Hepatocyte (in vitro differentiated cells): Measurements from ENCODE around the gene NDEL1. TPM values are rescaled to one million over a fixed set of nuclear protein-coding genes. Genes with fewer than 3 reads are reported as not detected.

Experiments used
- DNase-seq: peaks from one replicate; pipeline ENCODE4 v3.0.0-alpha.2; 2016; ENCODE audit warnings: low spot score
- H2AFZ ChIP-seq: fragments of 200-600 bp; sonication (generic); 2 replicates; pipeline ENCODE4 v1.6.0; 2016; ENCODE audit warnings: antibody characterized with exemption, mild to moderate bottlenecking
- H3K27ac ChIP-seq: fragments of 200-600 bp; sonication (generic); 2 replicates; pipeline ENCODE4 v1.5.1; 2016; ENCODE audit warnings: mild to moderate bottlenecking
- H3K27me3 ChIP-seq: fragments of 200-600 bp; sonication (generic); 2 replicates; pipeline ENCODE4 v1.6.1; 2016
- H3K36me3 ChIP-seq: fragments of 200-600 bp; sonication (generic); replicated peaks from 2 replicates; pipeline ENCODE4 v1.5.1; 2016; ENCODE audit warnings: low read depth; ENCODE audit not compliant: insufficient read depth
- H3K4me1 ChIP-seq: fragments of 200-600 bp; sonication (generic); 2 replicates; pipeline ENCODE4 v1.5.1; 2016; ENCODE audit warnings: mild to moderate bottlenecking, moderate library complexity; ENCODE audit not compliant: insufficient read depth
- H3K4me2 ChIP-seq: fragments of 200-600 bp; sonication (generic); 2 replicates; pipeline ENCODE4 v1.6.0; 2016
- H3K4me3 ChIP-seq: fragments of 200-600 bp; sonication (generic); 2 replicates; pipeline ENCODE4 v1.5.1; 2016; ENCODE audit warnings: mild to moderate bottlenecking
- H3K79me2 ChIP-seq: fragments of 200-600 bp; sonication (generic); 2 replicates; pipeline ENCODE4 v1.6.0; 2017; ENCODE audit warnings: mild to moderate bottlenecking
- H3K9me2 ChIP-seq: fragments of 200-600 bp; sonication (generic); replicated peaks from 2 replicates; pipeline ENCODE4 v1.6.0; 2017; ENCODE audit warnings: mild to moderate bottlenecking; ENCODE audit not compliant: insufficient read depth
- H3K9me3 ChIP-seq: fragments of 200-600 bp; sonication (generic); 2 replicates; pipeline ENCODE4 v1.5.1; 2016; ENCODE audit warnings: low read depth, mild to moderate bottlenecking
- H4K20me1 ChIP-seq: fragments of 200-600 bp; sonication (generic); 2 replicates; pipeline ENCODE4 v1.6.0; 2016; ENCODE audit warnings: mild to moderate bottlenecking; ENCODE audit not compliant: insufficient read depth, poor library complexity, severe bottlenecking
- EZH2 ChIP-seq: fragments of 200-600 bp; sonication (generic); IDR thresholded peaks from 2 replicates; pipeline ENCODE4 v1.6.1; 2016; ENCODE audit warnings: antibody characterized with exemption, mild to moderate bottlenecking, borderline replicate concordance
- EZH2phosphoT487 ChIP-seq: fragments of 200-600 bp; sonication (generic); IDR thresholded peaks from one replicate; pipeline ENCODE4 v1.6.1; 2018; ENCODE audit warnings: antibody characterized with exemption, mild to moderate bottlenecking, low read depth, moderate library complexity; ENCODE audit not compliant: unreplicated experiment, severe bottlenecking
- WGBS: methylation state at CpG from one replicate; pipeline ENCODE4 v1.1.6; 2016; ENCODE audit warnings: low lambda C conversion rate; ENCODE audit errors: missing lambda C conversion rate; 5-methylcytosine and 5-hydroxymethylcytosine counted together
- polyA plus RNA-seq: library from polyadenylated mRNA; unstranded; fragments of >200 nt; fragmentation: Nextera tagmentation; extraction: Ambion mirVana; gene quantifications from 2 replicates; pipeline ENCODE4 v1.2.1, GENCODE V29; 2016
- total RNA-seq: library from RNA; depleted of rRNA; stranded (reverse); fragments of >200 nt; gene quantifications from 2 replicates; pipeline ENCODE4 v1.2.3, GENCODE V29; 2014
- TF ChIP-seq, protein P1 (sequence below): fragments of 200-600 bp; sonication (generic); IDR thresholded peaks from 2 replicates; pipeline ENCODE4 v1.5.1; 2016; ENCODE audit warnings: antibody characterized with exemption, mild to moderate bottlenecking; ENCODE audit not compliant: poor library complexity

NDEL1 gene
- total and polyA plus RNA-seq, 2 experiments from 2014 or later: 46.1 to 66.3 TPM

DNA sequence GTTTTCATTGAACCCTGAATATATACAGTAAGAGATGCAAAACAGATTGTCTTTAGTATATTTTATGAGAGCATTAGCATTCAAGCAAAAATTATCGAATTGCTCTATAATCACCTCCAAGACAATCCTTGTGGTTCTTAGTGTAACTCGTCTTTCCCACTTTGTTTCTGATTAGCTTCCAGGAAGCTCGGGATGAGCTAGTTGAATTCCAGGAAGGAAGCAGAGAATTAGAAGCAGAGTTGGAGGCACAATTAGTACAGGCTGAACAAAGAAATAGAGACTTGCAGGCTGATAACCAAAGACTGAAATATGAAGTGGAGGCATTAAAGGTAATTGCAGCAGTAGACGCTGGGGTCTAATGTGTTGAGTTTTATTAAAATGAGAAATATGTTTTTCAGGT is 9.9 kb downstream of the NDEL1 start:
- no peak overlapping the region for H2AFZ ChIP-seq
- no peaks in the 10 kb centered on the region for H3K9me3 ChIP-seq
- no peaks in the 10 kb centered on the region for H3K27me3 ChIP-seq
- DNase-seq: no peak
- H3K4me1 ChIP-seq: no peaks in the 10 kb centered on the region
- peaks cover 49% of the 10 kb centered on the region for H4K20me1 ChIP-seq
- H3K79me2 ChIP-seq: peaks cover 52% of the 10 kb centered on the region
- no peak overlapping the region for H3K27ac ChIP-seq
- 79% methylated on average over 4 of the region's 4 CpGs for WGBS
- no peaks in the 10 kb centered on the region for H3K9me2 ChIP-seq
- no peak overlapping the region for H3K4me3 ChIP-seq
- no peak for TF ChIP-seq EZH2
- TF ChIP-seq EZH2phosphoT487: no peak
- TF ChIP-seq, protein P1, sequence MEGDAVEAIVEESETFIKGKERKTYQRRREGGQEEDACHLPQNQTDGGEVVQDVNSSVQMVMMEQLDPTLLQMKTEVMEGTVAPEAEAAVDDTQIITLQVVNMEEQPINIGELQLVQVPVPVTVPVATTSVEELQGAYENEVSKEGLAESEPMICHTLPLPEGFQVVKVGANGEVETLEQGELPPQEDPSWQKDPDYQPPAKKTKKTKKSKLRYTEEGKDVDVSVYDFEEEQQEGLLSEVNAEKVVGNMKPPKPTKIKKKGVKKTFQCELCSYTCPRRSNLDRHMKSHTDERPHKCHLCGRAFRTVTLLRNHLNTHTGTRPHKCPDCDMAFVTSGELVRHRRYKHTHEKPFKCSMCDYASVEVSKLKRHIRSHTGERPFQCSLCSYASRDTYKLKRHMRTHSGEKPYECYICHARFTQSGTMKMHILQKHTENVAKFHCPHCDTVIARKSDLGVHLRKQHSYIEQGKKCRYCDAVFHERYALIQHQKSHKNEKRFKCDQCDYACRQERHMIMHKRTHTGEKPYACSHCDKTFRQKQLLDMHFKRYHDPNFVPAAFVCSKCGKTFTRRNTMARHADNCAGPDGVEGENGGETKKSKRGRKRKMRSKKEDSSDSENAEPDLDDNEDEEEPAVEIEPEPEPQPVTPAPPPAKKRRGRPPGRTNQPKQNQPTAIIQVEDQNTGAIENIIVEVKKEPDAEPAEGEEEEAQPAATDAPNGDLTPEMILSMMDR: no peak
- H3K4me2 ChIP-seq: no peak overlapping the region
- no peaks in the 10 kb centered on the region for H3K36me3 ChIP-seq

DNA sequence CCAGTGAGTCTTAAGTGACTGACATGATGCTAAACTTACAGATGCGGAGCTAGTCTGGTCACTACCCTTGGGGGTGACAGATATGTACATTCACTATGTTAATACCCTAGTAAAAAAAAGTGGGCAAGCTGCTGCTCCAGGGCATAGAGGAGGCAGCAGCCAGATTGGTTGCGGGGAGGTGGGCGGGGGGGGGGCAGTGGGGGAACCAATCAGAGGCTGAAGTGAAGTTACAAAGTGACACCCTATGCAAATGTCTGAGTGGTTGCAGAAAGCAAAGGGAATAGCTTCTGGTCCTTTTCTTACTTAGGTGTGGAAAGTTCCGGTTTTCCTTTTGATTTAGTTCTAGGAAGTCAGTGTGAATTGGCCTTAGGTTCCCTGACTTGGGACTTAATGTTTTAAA is 12.1 kb downstream of the NDEL1 start:
- H3K4me1 ChIP-seq: peaks cover 5% of the 10 kb centered on the region
- H4K20me1 ChIP-seq: peaks cover 28% of the 10 kb centered on the region
- no peak for DNase-seq
- no peaks in the 10 kb centered on the region for H3K9me2 ChIP-seq
- no peaks in the 10 kb centered on the region for H3K27me3 ChIP-seq
- no peak overlapping the region for H3K27ac ChIP-seq
- 85% methylated on average over 3 of the region's 4 CpGs for WGBS
- no peak overlapping the region for H3K4me2 ChIP-seq
- TF ChIP-seq, protein P1: no peak
- no peak for TF ChIP-seq EZH2
- TF ChIP-seq EZH2phosphoT487: no peak
- H3K36me3 ChIP-seq: no peaks in the 10 kb centered on the region
- no peaks in the 10 kb centered on the region for H3K9me3 ChIP-seq
- H2AFZ ChIP-seq: no peak overlapping the region
- H3K79me2 ChIP-seq: peaks cover 29% of the 10 kb centered on the region
- H3K4me3 ChIP-seq: no peak overlapping the region

DNA sequence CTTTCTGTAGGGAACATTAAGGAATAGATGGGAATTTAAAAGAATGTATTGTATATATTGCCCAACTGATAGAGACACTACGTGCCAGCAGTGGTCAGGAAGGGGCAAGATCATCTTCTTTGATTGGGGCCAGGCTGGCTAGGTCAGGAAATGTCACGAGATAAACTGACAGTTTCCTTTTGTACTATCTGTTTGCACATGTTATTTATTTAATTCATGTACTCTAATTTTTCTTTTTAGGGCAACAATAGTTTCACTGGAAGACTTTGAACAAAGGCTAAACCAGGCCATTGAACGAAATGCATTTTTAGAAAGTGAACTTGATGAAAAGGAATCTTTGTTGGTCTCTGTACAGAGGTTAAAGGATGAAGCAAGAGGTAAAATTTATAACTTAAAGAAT is 12.6 kb downstream of the NDEL1 start:
- Histone ChIP-seq H2AFZ (no peak overlapping the region), H3K4me1 (peaks cover 5% of the 10 kb centered on the region), H3K9me2 (no peaks in the 10 kb centered on the region), H3K4me2 (no peak overlapping the region), H3K36me3 (no peaks in the 10 kb centered on the region), H3K4me3 (no peak overlapping the region), H4K20me1 (peaks cover 23% of the 10 kb centered on the region), H3K9me3 (no peaks in the 10 kb centered on the region), H3K27me3 (no peaks in the 10 kb centered on the region), H3K79me2 (peaks cover 24% of the 10 kb centered on the region), H3K27ac (no peak overlapping the region)
- TF ChIP-seq, protein P1: no peak
- no peak for DNase-seq
- 89% methylated on average over 3 of the region's 3 CpGs for WGBS
